ENCODE measurements around the gene TSPAN13. TPM values are rescaled to one million over a fixed set of nuclear protein-coding genes. Genes with fewer than 3 reads are reported as not detected.

Gene TSPAN13
- polyA plus RNA-seq, 2 of the 4 experiments (the other 2 are of a cell fraction): 9.6 to 40.7 TPM

- H3K4me3 ChIP-seq: no peak overlapping the region
- no peak for ATAC-seq
- 42% methylated on average over 2 of the region's 2 CpGs for WGBS (ENCODE audit: missing lambda C conversion rate)
These were observed 7.9 kb upstream of the TSPAN13 start for GRCh38 chr7:16745645-16746044.

GRCh38 chr7:16747102-16747501 lies 6.5 kb upstream of the TSPAN13 start:
- no peaks in the 10 kb centered on the region for H3K9me3 ChIP-seq
- TF ChIP-seq FOSL2 (IDR thresholded peaks at IDR 0.05) (no peak), FOSL2 (CRISPR knock-in tag; IDR thresholded peaks at IDR 0.05) (no peak), MAZ (IDR thresholded peaks at IDR 0.05; ENCODE audit: borderline replicate concordance, low read depth, low read length) (no peak), POLR2A (IDR thresholded peaks at IDR 0.05; ENCODE audit: low read length) (no peak), FOXS1 (CRISPR knock-in tag; IDR thresholded peaks at IDR 0.05) (no peak), CBX8 (IDR thresholded peaks at IDR 0.05) (no peak), RFX5 (IDR thresholded peaks at IDR 0.05) (no peak), FOSB (CRISPR knock-in tag; IDR thresholded peaks at IDR 0.05) (no peak), HEYL (CRISPR knock-in tag; IDR thresholded peaks at IDR 0.05) (no peak)
- TF ChIP-seq, protein P1, sequence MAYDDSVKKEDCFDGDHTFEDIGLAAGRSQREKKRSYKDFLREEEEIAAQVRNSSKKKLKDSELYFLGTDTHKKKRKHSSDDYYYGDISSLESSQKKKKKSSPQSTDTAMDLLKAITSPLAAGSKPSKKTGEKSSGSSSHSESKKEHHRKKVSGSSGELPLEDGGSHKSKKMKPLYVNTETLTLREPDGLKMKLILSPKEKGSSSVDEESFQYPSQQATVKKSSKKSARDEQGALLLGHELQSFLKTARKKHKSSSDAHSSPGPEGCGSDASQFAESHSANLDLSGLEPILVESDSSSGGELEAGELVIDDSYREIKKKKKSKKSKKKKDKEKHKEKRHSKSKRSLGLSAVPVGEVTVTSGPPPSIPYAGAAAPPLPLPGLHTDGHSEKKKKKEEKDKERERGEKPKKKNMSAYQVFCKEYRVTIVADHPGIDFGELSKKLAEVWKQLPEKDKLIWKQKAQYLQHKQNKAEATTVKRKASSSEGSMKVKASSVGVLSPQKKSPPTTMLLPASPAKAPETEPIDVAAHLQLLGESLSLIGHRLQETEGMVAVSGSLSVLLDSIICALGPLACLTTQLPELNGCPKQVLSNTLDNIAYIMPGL (CRISPR knock-in tag; IDR thresholded peaks at IDR 0.05; ENCODE audit: borderline replicate concordance): no peak
- TF ChIP-seq, protein P2, sequence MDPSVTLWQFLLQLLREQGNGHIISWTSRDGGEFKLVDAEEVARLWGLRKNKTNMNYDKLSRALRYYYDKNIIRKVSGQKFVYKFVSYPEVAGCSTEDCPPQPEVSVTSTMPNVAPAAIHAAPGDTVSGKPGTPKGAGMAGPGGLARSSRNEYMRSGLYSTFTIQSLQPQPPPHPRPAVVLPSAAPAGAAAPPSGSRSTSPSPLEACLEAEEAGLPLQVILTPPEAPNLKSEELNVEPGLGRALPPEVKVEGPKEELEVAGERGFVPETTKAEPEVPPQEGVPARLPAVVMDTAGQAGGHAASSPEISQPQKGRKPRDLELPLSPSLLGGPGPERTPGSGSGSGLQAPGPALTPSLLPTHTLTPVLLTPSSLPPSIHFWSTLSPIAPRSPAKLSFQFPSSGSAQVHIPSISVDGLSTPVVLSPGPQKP (IDR thresholded peaks at IDR 0.05; ENCODE audit: low read depth, low read length): no peak
- TF ChIP-seq, protein P3, sequence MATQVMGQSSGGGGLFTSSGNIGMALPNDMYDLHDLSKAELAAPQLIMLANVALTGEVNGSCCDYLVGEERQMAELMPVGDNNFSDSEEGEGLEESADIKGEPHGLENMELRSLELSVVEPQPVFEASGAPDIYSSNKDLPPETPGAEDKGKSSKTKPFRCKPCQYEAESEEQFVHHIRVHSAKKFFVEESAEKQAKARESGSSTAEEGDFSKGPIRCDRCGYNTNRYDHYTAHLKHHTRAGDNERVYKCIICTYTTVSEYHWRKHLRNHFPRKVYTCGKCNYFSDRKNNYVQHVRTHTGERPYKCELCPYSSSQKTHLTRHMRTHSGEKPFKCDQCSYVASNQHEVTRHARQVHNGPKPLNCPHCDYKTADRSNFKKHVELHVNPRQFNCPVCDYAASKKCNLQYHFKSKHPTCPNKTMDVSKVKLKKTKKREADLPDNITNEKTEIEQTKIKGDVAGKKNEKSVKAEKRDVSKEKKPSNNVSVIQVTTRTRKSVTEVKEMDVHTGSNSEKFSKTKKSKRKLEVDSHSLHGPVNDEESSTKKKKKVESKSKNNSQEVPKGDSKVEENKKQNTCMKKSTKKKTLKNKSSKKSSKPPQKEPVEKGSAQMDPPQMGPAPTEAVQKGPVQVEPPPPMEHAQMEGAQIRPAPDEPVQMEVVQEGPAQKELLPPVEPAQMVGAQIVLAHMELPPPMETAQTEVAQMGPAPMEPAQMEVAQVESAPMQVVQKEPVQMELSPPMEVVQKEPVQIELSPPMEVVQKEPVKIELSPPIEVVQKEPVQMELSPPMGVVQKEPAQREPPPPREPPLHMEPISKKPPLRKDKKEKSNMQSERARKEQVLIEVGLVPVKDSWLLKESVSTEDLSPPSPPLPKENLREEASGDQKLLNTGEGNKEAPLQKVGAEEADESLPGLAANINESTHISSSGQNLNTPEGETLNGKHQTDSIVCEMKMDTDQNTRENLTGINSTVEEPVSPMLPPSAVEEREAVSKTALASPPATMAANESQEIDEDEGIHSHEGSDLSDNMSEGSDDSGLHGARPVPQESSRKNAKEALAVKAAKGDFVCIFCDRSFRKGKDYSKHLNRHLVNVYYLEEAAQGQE (IDR thresholded peaks at IDR 0.05): no peak
- H3K4me2 ChIP-seq: no peak overlapping the region
- no peak overlapping the region for H3K27ac ChIP-seq
- DNase-seq (ENCODE audit: low read depth in 1 of 2, low spot score in 1 of 2) (no peak), ATAC-seq (no peak), FAIRE-seq (no peak)
- H3K4me1 ChIP-seq: peaks cover 12% of the 10 kb centered on the region
- ChIA-PET CTCF (no interaction called here), POLR2A (no interaction called here)
- 80% methylated on average over 1 of the region's 1 CpG for WGBS (ENCODE audit: missing lambda C conversion rate)
- H3K4me3 ChIP-seq: no peak overlapping the region

More at GRCh38 chr7:16745645-16746044, 7.9 kb upstream of the TSPAN13 start:
- Histone ChIP-seq H3K4me1 (peaks cover 20% of the 10 kb centered on the region), H3K9me3 (no peaks in the 10 kb centered on the region), H3K4me2 (no peak overlapping the region), H3K27ac (no peak overlapping the region)
- FAIRE-seq (no peak), DNase-seq (ENCODE audit: low read depth in 1 of 2, low spot score in 1 of 2) (no peak)
- ChIA-PET CTCF (interaction anchor here (0.8 to 1.0 kb wide), 2 partner anchors 9 to 50 kb away, joined by 3 read pairs; no protein-coding TSS in a partner anchor), POLR2A (no interaction called here)
- TF ChIP-seq ZFP36 (IDR thresholded peaks at IDR 0.05; ENCODE audit: borderline replicate concordance, partially characterized antibody) (no peak), POLR2A (IDR thresholded peaks at IDR 0.05; ENCODE audit: low read length) (no peak), MAZ (IDR thresholded peaks at IDR 0.05; ENCODE audit: borderline replicate concordance, low read depth, low read length) (no peak), ZC3H11A (IDR thresholded peaks at IDR 0.05) (no peak), RAD21 (conservative IDR thresholded peaks at IDR 0.05 in 1 of 2, IDR thresholded peaks at IDR 0.05 in 1 of 2) (no peak), CEBPB (IDR thresholded peaks at IDR 0.05) (no peak)
- TF ChIP-seq, protein P3 (IDR thresholded peaks at IDR 0.05): no peak

All from A549 (cell line).